Stimulated activated effector memory CD8-positive, alpha-beta T cell treated with anti-CD3 and anti-CD28 coated beads, Interleukin-12 subunit alpha, Interleukin-12 subunit beta, amount 100 ng/mL, for 72 hours (primary cell): Measurements from ENCODE around the gene GPS2.
A peak's percentile ranks its signal among the peaks of the same experiment; 100 is the strongest.

Experiments
- ATAC-seq: fragments of 150-1000 bp; cut with Tn5 transposase; 2 replicates; pipeline ENCODE4 v1.10.0; 2021
- DNase-seq, 2 donors: peaks; one replicate each; pipeline ENCODE4 v3.0.0; 2021 to 2022; ENCODE audit warnings: low spot score in 2 of 2
- H3K27ac Mint-ChIP-seq: one replicate; pipeline ENCODE4 v1.8.0; 2022; ENCODE audit warnings: mild to moderate bottlenecking, mixed read lengths
- H3K36me3 Mint-ChIP-seq: one replicate; pipeline ENCODE4 v1.8.0; 2022; ENCODE audit warnings: mild to moderate bottlenecking, mixed read lengths
- H3K4me1 Mint-ChIP-seq: one replicate; pipeline ENCODE4 v1.8.0; 2022; ENCODE audit warnings: mixed read lengths
- H3K4me3 Mint-ChIP-seq: one replicate; pipeline ENCODE4 v1.8.0; 2022; ENCODE audit warnings: mild to moderate bottlenecking, mixed read lengths
- H3K9me3 Mint-ChIP-seq: one replicate; pipeline ENCODE4 v1.8.0; 2022; ENCODE audit warnings: mixed read lengths

Gene GPS2

DNA sequence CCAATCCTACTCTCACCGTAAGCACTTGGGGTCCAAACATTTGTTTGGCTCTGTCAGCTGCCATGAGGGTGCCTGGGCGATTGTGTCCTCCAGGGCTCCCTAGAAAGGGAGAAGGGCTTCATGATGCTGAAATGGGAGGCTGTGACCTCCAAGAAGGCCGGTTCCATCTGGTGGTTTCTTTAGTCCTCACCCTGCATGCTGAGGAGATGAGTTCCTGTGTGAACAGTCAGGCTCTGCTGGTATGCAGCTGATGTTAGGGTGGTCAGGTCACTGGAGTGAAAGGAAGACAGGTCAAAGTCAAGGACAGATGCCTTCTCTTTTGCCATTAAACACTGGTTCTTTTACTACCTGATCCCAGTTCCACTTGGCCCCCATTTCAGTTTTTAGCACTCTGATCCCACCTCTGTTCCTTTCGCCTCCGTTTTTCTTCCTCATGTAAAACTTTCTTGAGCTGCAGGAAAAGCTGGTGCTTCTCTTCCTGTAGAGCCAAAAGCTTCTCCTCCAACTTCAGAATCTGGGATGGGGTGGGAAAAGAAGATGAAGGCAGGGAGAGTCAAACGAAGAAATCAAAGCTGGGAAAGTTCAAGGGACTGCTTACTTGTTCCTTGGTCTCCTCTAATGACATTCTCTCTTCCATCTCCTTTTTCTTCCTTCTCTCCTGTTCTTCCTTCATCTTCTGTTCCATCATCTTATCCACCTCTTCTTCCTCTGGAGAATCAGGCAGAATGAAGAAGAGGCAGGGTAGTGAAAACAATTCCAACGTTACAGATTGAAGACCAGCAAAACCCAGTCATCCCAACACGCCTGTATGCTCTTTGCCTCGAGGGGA is 1.1 kb downstream of the GPS2 start:
- ATAC-seq (no peak), DNase-seq (no peak)
- Mint-ChIP-seq H3K27ac (peak overlapping the region; percentile 93), H3K36me3 (peaks cover 95% of the 10 kb centered on the region), H3K4me1 (peaks cover 74% of the 10 kb centered on the region), H3K4me3 (peak overlapping the region; percentile 79), H3K9me3 (no peaks in the 10 kb centered on the region)

DNA sequence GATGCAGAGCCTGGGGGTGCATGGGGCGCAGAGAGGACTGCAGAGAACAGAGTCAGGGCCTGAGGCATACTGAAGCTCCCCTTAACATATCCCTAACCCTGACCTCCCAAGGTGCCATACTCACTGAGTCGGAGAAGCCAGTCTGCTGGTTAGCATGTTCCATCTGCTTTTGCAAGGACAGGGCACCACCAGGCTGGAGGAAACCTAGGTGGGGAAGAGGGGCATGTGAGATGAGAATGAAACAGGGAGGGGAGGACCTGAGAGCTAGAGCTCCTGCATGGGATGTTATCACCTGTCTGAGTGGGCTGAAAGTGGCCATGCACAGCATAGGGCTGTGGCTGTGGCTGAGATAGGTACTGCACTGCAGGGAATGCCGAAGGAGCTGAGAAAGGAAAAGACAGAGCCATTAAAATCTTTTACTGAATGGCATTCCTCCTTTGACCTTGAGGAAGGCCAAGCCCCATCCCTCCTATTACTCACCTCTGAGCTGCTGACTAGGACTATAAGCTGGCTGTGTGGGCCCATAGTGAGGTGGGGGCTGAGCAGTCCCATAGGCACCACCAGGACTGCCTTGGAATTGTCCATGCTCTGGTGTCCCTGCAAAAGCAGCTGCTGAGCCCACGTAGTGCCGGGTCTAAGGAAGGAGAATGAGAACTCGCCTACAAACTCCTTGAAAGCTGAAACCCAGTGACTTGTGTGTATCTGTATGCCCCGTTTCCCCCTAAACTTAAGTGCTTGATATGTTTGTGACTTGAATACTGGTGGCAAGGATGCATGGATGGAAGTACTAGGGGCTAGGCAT is 1.9 kb downstream of the GPS2 start:
- Mint-ChIP-seq H3K4me1 (peaks cover 80% of the 10 kb centered on the region), H3K27ac (peak overlapping the region; percentile 85), H3K9me3 (no peaks in the 10 kb centered on the region), H3K36me3 (peaks cover 95% of the 10 kb centered on the region), H3K4me3 (peak overlapping the region; percentile 79)
- DNase-seq (no peak), ATAC-seq (no peak)

DNA sequence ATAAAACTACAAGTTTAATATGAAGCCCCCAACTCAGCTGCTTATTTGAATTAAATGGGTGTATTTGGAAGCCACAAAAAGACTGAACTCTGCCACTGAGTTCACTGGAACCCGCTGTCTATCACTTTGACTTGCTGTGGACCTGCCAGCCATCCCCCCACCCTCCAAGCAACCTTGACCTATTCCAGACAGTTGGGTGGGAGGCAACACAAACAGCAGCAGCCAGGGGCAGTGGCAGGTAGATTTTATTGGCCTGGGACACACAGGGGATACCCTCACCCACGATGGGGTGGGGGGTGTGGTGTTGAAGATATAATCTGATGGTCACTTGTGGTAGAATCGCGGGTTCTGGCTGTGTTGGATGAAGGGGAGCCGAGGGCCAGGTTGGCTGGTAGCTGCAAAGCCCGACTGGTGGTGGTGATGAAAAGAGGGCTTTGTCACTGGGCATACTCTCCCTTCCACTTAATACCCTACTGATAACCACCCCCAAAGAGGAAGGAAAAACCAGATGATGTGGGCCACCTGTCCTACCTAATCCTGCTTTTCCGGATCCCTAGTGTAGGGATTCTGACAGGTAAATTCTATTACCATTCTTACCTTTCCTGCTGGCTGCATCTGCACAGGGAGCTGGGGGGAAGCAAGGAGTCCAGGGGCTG is 2.6 kb downstream of the GPS2 start:
- ATAC-seq (no peak), DNase-seq (no peak)
- H3K4me3 Mint-ChIP-seq = peak overlapping the region; percentile 79
- H3K4me1 Mint-ChIP-seq = peaks cover 80% of the 10 kb centered on the region
- no peaks in the 10 kb centered on the region for H3K9me3 Mint-ChIP-seq
- H3K36me3 Mint-ChIP-seq = peaks cover 91% of the 10 kb centered on the region
- peak overlapping the region; percentile 85 for H3K27ac Mint-ChIP-seq

DNA sequence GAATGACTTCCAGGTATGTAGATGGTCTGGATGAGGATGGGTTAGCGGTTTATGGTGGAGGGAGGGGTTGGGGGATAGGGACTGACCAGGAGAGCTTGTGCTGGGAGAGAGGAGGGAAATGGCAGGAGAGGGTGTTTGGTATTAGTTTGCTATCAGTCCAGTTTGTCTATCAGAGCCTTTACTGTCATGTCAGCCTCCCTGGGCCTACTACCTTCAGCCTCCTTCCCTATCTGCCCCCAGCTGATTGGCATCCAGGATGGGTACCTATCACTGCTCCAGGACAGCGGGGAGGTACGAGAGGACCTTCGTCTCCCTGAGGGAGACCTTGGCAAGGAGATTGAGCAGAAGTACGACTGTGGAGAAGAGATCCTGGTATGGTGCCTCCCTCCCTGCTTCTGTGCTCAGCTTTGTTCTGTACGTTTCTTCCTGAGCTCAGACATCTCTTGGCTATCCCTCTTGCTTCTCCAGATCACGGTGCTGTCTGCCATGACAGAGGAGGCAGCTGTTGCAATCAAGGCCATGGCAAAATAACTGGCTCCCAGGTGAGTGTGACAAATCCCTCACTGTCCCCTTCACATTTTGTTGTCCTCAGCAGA is 4.0 kb downstream of the GPS2 start:
- peaks cover 77% of the 10 kb centered on the region for H3K4me1 Mint-ChIP-seq

DNA sequence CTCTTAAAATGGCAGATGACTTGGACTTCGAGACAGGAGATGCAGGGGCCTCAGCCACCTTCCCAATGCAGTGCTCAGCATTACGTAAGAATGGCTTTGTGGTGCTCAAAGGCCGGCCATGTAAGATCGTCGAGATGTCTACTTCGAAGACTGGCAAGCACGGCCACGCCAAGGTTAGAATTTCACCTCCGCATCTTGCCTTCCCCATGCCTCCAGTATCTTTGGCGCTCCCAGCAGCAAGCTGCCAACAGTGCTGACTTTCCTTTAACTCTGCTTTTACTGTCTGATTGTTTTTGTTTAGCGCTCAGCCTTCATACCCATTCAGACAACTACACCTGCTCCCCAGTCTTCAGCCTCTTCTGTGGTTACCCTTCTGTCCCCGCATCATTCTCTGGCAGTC is 5.5 kb downstream of the GPS2 start:
- Mint-ChIP-seq H3K4me1 (peaks cover 67% of the 10 kb centered on the region), H3K27ac (peak overlapping the region; percentile 92), H3K9me3 (no peaks in the 10 kb centered on the region), H3K36me3 (peaks cover 79% of the 10 kb centered on the region), H3K4me3 (peak overlapping the region; percentile 79)
- no peak for ATAC-seq
- no peak for DNase-seq

More for the DNA sequence above, 4.0 kb downstream of the GPS2 start:
- H3K4me3 Mint-ChIP-seq = peak overlapping the region; percentile 79
- peak overlapping the region; percentile 92 for H3K27ac Mint-ChIP-seq
- DNase-seq (no peak), ATAC-seq (no peak)
- peaks cover 92% of the 10 kb centered on the region for H3K36me3 Mint-ChIP-seq
- no peaks in the 10 kb centered on the region for H3K9me3 Mint-ChIP-seq

DNA sequence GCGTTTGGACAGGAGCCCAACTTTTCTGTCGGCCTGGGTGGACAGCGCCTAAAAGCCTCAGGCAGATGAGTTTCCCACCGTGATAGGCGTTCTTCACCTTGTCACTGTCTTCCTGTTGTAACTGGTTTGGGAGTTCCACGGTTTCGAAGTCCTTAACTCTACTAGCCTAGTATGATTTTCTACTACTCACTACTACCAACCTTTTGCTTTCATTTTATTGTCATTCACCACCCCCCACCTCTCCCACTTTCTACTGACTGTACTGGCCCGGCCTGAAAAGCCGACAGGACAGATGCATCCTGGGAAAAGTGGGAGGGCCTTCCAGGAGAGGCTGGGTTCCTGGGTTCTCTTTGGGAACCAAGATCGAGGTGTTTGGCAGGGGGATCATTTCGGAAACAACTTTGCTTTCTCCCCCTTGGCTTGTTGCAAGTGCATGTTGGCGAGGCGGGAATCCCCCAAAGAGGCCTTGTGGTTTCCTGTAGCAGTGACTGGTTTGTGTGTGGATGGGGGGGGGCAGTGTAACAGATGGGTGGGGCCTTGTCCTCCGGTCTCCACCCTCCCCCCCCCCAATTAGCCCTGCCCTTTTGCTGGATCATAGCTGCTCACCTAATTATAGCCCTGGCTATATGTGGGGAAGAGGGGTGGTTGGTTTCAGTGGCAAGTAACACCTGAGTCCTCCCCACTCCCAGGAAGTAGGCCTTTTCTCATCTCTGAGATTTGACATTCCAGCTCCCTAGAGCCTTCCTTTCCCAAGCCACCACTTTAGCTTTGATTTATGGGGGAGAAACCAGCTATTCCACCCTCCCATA is 6.3 kb downstream of the GPS2 start:
- peak; percentile 63 to 92 for DNase-seq
- H3K27ac Mint-ChIP-seq = peak overlapping the region; percentile 92
- peak; percentile 50 for ATAC-seq
- peak overlapping the region; percentile 79 for H3K4me3 Mint-ChIP-seq
- H3K4me1 Mint-ChIP-seq = peaks cover 59% of the 10 kb centered on the region
- H3K9me3 Mint-ChIP-seq = no peaks in the 10 kb centered on the region
- H3K36me3 Mint-ChIP-seq = peaks cover 71% of the 10 kb centered on the region

DNA sequence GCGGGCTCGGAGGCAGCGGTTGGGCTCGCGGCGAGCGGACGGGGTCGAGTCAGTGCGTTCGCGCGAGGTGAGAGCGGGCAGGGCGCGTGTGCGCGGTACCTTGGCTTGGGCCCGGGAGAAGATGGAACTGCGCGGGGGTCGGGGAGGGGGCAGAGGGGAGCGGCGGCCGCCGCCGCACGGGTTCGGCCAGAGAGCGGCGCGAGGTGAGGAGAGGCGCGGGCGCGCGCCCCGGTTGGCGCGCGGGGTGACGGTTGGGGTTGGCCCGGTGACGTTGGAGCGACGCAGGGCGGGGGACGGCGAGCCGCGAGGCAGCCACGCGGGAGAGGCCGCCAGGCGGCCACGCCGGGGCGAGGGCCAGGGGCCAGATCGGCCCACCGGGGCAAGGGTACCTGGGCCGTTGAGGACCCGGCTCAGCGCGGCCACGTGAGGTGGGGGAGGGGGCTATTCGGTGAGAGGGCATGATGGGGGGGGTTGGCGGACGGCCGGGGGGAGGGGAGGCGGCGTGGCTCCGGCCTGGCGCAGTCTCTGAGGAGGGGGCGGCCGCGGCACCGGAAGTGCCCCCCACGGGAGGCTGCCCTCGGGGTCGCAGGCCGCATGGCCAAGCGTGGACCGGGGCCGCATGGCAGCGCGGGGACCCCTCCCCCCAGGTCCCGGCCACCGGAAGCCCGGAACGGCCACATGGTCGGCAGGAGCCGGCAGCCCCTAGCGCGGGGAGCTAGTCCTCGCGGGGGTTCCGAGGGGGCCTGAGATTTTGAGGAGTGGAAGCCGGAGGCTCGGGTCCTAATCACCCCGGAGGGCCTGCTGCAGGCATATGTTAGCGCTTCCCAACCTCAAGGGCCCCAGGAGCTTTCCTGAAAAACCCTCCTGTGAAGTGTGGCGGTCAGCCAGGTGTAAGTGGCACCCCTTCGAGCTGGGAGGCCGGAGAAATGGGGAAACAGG is 7.2 kb downstream of the GPS2 start:
- peak overlapping the region; percentile 79 for H3K4me3 Mint-ChIP-seq
- H3K36me3 Mint-ChIP-seq = peaks cover 67% of the 10 kb centered on the region
- H3K4me1 Mint-ChIP-seq = peaks cover 50% of the 10 kb centered on the region
- peak overlapping the region; percentile 92 for H3K27ac Mint-ChIP-seq
- H3K9me3 Mint-ChIP-seq = no peaks in the 10 kb centered on the region
- DNase-seq = peak; percentile 38 to 72
- ATAC-seq = peak; percentile 19

DNA sequence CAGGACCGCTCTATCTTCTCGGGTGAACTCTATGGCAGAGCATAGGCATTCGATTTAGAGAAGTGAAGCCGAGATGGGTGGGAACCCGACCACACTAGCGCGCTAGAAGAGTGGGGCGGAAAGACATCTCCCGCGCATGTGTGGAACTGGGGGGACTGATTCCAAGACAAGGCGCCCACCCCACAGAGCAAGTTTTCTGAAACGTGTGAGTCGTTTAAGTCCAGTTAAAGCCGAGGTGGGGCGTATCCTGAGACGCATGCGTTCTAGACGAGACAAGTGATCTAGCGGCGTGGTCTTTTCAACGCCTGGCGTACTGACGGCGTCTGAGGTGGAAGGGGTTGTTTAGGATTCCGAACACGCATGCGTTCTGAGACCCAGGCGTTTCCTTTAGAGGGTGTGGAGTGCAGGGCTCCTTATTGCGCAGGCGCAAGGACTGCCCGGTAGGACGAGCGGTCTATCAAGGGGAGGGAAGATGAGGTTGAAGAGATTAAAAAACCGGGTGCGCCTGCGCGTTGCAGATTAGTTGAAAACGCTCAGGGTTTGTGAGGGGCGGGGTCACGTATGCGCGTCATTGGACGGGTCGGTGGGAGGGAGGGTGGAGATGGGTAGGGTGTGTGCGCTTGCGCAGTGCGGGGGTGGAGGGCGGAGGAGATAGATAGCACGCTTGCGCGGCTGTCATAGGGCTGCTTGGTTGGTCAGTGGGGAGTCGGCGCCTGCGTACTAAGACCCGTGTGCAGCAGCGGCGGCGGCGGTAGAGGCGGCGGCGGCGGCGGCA is 8.1 kb downstream of the GPS2 start, which contains the start of gene EIF5A:
Gene EIF5A (plus strand): TSS at position 718 of the 775 bp plus-strand sequence. CDS start 2,008 bp downstream, outside the sequence.
- H3K27ac Mint-ChIP-seq = peak within 1 kb of the TSS; percentile 92
- peak; percentile 89 for ATAC-seq
- peaks cover 42% of the 10 kb centered on the region for H3K4me1 Mint-ChIP-seq
- no peaks in the 10 kb centered on the region for H3K9me3 Mint-ChIP-seq
- H3K4me3 Mint-ChIP-seq = peak within 1 kb of the TSS; percentile 79
- DNase-seq = peak; percentile 97 to 100
- peaks cover 60% of the 10 kb centered on the region for H3K36me3 Mint-ChIP-seq

DNA sequence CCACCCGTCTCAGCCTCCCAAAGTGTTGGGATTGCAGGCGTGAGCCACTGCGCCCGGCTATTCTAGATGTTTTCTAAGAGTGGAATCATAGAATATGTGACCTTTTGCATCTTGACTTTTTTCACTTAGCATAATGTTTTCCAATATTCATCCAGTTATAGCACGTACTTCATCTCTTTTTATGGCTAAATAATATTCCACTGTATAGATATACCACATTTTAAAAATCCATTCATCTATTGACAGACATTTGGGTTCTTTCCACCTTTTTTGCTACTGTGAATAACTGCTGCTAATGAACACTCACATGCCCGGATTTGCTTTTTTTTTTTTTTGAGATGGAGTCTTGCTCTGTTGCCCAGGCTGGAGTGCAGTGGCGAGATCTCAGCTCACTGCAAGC is 11.0 kb downstream of the GPS2 start:
- Mint-ChIP-seq H3K4me1 (peaks cover 13% of the 10 kb centered on the region), H3K4me3 (no peak overlapping the region), H3K9me3 (no peaks in the 10 kb centered on the region), H3K27ac (no peak overlapping the region), H3K36me3 (peaks cover 31% of the 10 kb centered on the region)
- ATAC-seq = no peak
- no peak for DNase-seq

DNA sequence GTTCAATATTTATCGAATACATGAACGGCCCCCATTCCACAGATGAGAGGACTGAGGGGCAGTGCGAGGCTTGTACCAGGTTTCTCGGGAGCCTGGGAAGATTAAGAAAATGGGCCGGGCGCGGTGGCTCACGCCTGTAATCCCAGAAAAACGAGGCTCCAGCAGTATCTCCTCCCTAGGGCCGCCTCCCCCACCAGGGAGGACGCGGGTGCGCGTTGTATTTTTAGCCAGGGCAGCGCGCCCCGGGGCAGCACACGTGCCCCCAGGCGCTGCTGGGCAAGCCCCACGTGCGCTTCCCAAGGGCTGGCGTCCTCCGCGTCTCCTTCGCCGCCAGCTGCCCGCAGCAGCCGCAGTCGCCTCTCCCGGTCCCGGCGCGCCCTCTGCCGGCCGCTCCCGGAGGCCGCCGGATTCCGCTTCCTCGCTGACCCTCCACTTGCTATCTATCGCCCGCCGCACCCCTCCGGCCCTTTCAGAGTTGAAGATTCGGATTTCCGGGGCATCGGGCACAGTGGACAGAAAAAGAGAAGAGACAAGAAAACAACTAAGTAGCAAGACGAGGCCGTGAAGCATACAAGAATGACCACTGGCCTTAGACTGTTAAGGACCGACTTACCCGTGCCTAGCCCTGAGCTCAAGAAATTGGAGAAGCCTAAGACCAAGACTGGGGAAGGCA is 18.8 kb downstream of the GPS2 start:
- Mint-ChIP-seq H3K4me1 (peaks cover 22% of the 10 kb centered on the region), H3K36me3 (no peaks in the 10 kb centered on the region), H3K27ac (no peak overlapping the region), H3K9me3 (no peaks in the 10 kb centered on the region), H3K4me3 (peak overlapping the region; percentile 82)
- DNase-seq (peak; percentile 81 to 83), ATAC-seq (peak; percentile 61)

DNA sequence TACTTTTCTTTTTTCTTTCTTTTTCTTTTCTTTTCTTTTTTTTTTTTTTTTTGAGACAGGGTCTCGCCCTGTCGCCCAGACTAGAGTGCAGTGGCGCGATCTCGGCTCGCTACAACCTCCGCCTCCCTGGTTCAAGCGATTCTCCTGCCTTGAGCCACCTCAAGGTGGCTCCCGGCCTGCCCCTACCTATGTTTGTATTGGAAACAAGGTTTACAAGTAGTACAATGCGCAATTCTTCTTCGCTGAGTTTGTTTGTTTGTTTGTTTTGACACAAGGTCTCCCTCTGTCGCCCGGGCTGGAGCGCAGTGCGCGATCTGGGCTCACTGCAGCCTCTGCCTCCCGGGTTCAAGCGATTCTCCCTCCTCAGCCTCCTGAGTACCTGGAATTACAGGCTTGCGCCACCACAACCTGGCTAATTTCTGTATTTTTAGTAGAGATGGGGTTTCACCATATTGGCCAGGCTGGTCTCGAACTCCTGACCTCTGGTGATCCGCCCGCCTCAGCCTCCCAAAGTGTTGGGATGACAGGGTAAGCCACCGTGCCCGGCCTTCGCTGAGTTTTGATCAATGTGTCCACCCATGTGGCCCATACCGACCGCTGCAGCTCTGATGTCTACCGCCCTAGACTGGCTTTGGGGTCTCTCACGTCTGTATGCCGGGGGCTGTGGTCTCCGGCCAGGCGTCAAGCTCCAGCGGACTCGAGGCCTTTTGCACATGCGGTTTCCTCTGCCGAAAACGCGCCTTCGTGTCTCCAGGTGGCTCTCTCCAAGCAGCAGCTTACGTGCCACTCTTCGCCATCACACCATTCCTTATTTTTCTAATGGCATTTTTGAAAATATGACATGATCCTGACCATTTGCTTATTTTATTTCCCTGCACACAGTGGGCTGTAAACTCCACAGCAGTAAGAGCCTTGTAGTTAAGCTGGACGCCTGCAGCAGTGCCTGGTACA is 19.7 kb downstream of the GPS2 start:
- H3K4me1 Mint-ChIP-seq = peaks cover 22% of the 10 kb centered on the region
- H3K27ac Mint-ChIP-seq = no peak overlapping the region
- H3K9me3 Mint-ChIP-seq = no peaks in the 10 kb centered on the region
- H3K4me3 Mint-ChIP-seq = peak overlapping the region; percentile 82
- ATAC-seq (no peak), DNase-seq (no peak)
- no peaks in the 10 kb centered on the region for H3K36me3 Mint-ChIP-seq
